ENCODE data around the gene TAGLN3.

- TF ChIP-seq POLR2A (IDR thresholded peaks at IDR 0.05): no peak
- TF ChIP-seq, protein P1, sequence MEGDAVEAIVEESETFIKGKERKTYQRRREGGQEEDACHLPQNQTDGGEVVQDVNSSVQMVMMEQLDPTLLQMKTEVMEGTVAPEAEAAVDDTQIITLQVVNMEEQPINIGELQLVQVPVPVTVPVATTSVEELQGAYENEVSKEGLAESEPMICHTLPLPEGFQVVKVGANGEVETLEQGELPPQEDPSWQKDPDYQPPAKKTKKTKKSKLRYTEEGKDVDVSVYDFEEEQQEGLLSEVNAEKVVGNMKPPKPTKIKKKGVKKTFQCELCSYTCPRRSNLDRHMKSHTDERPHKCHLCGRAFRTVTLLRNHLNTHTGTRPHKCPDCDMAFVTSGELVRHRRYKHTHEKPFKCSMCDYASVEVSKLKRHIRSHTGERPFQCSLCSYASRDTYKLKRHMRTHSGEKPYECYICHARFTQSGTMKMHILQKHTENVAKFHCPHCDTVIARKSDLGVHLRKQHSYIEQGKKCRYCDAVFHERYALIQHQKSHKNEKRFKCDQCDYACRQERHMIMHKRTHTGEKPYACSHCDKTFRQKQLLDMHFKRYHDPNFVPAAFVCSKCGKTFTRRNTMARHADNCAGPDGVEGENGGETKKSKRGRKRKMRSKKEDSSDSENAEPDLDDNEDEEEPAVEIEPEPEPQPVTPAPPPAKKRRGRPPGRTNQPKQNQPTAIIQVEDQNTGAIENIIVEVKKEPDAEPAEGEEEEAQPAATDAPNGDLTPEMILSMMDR (IDR thresholded peaks at IDR 0.05): no peak
Measured at GRCh38 chr3:112034436-112034835, 35.7 kb downstream of the TAGLN3 start, which contains the start of gene TMPRSS7.

Measured in body of pancreas (tissue), 4 donors.